Measurements from ENCODE around the gene GID8. TPM values are rescaled to one million over a fixed set of nuclear protein-coding genes. Genes with fewer than 3 reads are reported as not detected.

Gene GID8
- total and polyA plus RNA-seq, 2 of the 13 experiments (the other 11 are each of a cell fraction or from before 2014, with no cell fraction given) = 39.6 to 59.8 TPM

DNA sequence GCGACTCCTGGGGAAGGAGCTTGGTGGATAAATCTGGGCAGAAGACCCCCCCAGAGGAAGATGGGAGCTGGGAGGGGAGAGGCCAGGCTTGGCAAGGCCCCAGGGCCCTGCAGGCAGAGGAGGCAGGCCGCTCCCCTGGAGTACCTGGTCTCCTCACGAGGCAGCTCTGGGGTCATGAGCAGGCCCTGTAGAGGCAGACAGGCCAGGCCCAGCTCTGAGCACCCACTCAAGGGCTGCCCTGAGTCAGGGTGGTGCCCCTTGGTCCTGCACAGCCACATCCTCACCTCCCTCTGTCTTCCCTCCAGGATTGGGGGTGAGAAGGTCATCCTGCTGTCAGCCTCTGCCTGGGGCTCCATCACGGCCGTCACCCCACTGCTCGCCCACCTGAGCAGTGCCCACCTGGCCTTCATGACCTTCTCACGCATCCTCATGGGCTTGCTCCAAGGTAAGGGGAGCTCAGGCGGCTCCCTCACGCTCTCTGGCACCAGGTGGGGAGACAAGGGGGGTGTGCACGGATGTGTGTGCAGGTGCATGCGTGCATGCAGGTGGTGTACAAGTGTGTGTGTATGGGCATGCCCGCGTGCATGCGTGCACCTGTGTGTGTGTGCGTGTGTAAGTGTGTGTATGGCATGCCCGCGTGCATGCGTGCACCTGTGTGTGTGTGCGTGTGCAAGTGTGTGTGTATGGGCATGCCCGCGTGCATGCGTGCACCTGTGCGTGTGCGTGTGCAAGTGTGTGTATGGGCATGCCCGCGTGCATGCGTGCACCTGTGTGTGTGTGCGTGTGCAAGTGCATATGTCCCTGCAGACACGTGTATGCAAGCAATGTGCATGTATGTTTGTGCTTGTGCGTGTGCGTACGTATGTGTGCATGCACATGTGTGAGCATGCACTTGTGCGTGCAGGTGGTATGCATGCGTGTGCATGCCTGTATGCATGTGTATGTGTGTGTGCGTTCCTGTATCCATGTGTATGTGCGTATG lies 19.5 kb downstream of the GID8 start:
- DNase-seq (ENCODE audit: low spot score) = no peak
- H3K9me3 ChIP-seq (ENCODE audit: low read length) = no peaks in the 10 kb centered on the region
- H2AFZ ChIP-seq (ENCODE audit: low read length) = no peak overlapping the region
- peaks cover 47% of the 10 kb centered on the region for H3K79me2 ChIP-seq (ENCODE audit: insufficient read depth, low read length)
- intact Hi-C loops (cut with micrococcal nuclease; ENCODE audit: unreplicated experiment) = no loop called here
- ATAC-seq = no peak
- no peaks in the 10 kb centered on the region; a peak in 1 of 5 replicates for H3K27me3 ChIP-seq (ENCODE audit: control insufficient read depth in 1 of 2, insufficient read depth in 2 of 2, low read length in 2 of 2)
- no peak overlapping the region for H3K9ac ChIP-seq (ENCODE audit: insufficient read depth, low read depth, low read length)
- CTCF ChIA-PET (ENCODE audit: low intra/inter-chr PET ratio, low total read pairs) = no interaction called here
- peaks cover 53% of the 10 kb centered on the region for H4K20me1 ChIP-seq (ENCODE audit: insufficient read depth, low read length)
- H3K36me3 ChIP-seq (replicated peaks in 1 of 2; ENCODE audit: control insufficient read depth in 1 of 2, insufficient read depth in 2 of 2, low read length in 2 of 2) = peaks cover 48 to 62% of the 10 kb centered on the region in 2 experiments
- FAIRE-seq = no peak
- H3K4me1 ChIP-seq (ENCODE audit: insufficient read depth, low read length) = peaks cover 47% of the 10 kb centered on the region
- POLR2A ChIA-PET = interaction anchor here (1.3 kb wide), 1 partner anchor 96 kb away, joined by 5 read pairs; the partner anchor contains the start of gene TCFL5
- no peak overlapping the region for H3K4me3 ChIP-seq (replicated peaks in 1 of 3; ENCODE audit: insufficient read depth in 1 of 3, low read depth in 2 of 3, low read length in 3 of 3)
- no peak overlapping the region for H3K27ac ChIP-seq (ENCODE audit: extremely low read length, insufficient read depth, low read length)
- H3K4me2 ChIP-seq (ENCODE audit: low read depth, low read length) = peak overlapping the region; percentile 2; the same call in 1 of the 2 replicates
- WGBS (ENCODE audit: low lambda C conversion rate) = 94% methylated on average over 36 of the region's 36 CpGs
- BruUV-seq (replicated peaks) = no TSS peak
- in situ Hi-C loops (cut with HindIII; ENCODE audit: extremely low pct_ligation_motif_present, low pct_unique_long_range_greater_than_20kb) = no loop called here
- TF ChIP-seq HOXA7 (CRISPR knock-in tag; IDR thresholded peaks at IDR 0.05) = 0 out of 2 replicates have a peak, but pooled peaks have one; percentile 33
- 0 out of 2 replicates have a peak, but pooled peaks have one; percentile 24 for TF ChIP-seq HHEX (CRISPR knock-in tag; IDR thresholded peaks at IDR 0.05)
- TF ChIP-seq FOXO1 (CRISPR knock-in tag; IDR thresholded peaks at IDR 0.05) = no peak
- no peak for TF ChIP-seq ZNF878 (CRISPR knock-in tag; IDR thresholded peaks at IDR 0.05)
- TF ChIP-seq, protein P1, sequence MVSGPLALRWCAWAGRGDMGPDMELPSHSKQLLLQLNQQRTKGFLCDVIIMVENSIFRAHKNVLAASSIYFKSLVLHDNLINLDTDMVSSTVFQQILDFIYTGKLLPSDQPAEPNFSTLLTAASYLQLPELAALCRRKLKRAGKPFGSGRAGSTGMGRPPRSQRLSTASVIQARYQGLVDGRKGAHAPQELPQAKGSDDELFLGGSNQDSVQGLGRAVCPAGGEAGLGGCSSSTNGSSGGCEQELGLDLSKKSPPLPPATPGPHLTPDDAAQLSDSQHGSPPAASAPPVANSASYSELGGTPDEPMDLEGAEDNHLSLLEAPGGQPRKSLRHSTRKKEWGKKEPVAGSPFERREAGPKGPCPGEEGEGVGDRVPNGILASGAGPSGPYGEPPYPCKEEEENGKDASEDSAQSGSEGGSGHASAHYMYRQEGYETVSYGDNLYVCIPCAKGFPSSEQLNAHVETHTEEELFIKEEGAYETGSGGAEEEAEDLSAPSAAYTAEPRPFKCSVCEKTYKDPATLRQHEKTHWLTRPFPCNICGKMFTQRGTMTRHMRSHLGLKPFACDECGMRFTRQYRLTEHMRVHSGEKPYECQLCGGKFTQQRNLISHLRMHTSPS (CRISPR knock-in tag; IDR thresholded peaks at IDR 0.05; ENCODE audit: low read depth) = peak; percentile 19; the same call in 1 of the 2 replicates
- no peak for TF ChIP-seq RELA (CRISPR knock-in tag; IDR thresholded peaks at IDR 0.05)
- TF ChIP-seq, protein P2, sequence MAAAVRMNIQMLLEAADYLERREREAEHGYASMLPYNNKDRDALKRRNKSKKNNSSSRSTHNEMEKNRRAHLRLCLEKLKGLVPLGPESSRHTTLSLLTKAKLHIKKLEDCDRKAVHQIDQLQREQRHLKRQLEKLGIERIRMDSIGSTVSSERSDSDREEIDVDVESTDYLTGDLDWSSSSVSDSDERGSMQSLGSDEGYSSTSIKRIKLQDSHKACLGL (CRISPR knock-in tag; IDR thresholded peaks at IDR 0.05) = 0 out of 2 replicates have a peak, but pooled peaks have one; percentile 32
- TF ChIP-seq MED8 (CRISPR knock-in tag; IDR thresholded peaks at IDR 0.05; ENCODE audit: insufficient replicate concordance) = peak; percentile 49
- TF ChIP-seq TRIM24 (CRISPR knock-in tag; IDR thresholded peaks at IDR 0.05) = peak; percentile 46; the same call in 1 of the 2 replicates
- peak; percentile 62; the same call in 1 of the 2 replicates for TF ChIP-seq ZC3H13 (CRISPR knock-in tag; IDR thresholded peaks at IDR 0.05)
- peak; percentile 17; the same call in 1 of the 2 replicates for TF ChIP-seq SALL1 (CRISPR knock-in tag; IDR thresholded peaks at IDR 0.05)
- TF ChIP-seq ZSCAN31 (CRISPR knock-in tag; IDR thresholded peaks at IDR 0.05; ENCODE audit: low read depth) = 0 out of 2 replicates have a peak, but pooled peaks have one; percentile 16
- TF ChIP-seq POLR2AphosphoS2 (IDR thresholded peaks at IDR 0.05; ENCODE audit: low read depth, low read length) = peak; percentile 26; the same call in 1 of the 2 replicates
- TF ChIP-seq GABPA (IDR thresholded peaks at IDR 0.05; ENCODE audit: low read depth, low read length) = no peak
- TF ChIP-seq GABPA (CRISPR knock-in tag; IDR thresholded peaks at IDR 0.05; ENCODE audit: low read depth) = no peak
- TF ChIP-seq ZC3H4 (CRISPR knock-in tag; IDR thresholded peaks at IDR 0.05; ENCODE audit: borderline replicate concordance) = 0 out of 2 replicates have a peak, but pooled peaks have one; percentile 40
- peak; percentile 46; the same call in 1 of the 2 replicates for TF ChIP-seq ZNF605 (CRISPR knock-in tag; IDR thresholded peaks at IDR 0.05)
- TF ChIP-seq, protein P3, sequence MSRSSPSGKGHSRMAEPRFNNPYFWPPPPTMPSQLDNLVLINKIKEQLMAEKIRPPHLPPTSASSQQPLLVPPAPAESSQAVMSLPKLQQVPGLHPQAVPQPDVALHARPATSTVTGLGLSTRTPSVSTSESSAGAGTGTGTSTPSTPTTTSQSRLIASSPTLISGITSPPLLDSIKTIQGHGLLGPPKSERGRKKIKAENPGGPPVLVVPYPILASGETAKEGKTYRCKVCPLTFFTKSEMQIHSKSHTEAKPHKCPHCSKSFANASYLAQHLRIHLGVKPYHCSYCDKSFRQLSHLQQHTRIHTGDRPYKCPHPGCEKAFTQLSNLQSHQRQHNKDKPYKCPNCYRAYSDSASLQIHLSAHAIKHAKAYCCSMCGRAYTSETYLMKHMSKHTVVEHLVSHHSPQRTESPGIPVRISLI (CRISPR knock-in tag; IDR thresholded peaks at IDR 0.05; ENCODE audit: borderline replicate concordance) = no peak
- TF ChIP-seq TARDBP (CRISPR knock-in tag; IDR thresholded peaks at IDR 0.05) = peak; percentile 100
